Osteoblast (primary cell): ENCODE results near the gene TBCD. TPM values are rescaled to one million over a fixed set of nuclear protein-coding genes. Genes with fewer than 3 reads are reported as not detected.
A peak's percentile ranks its signal among the peaks of the same experiment; 100 is the strongest.

Experiments used
- DNase-seq: peaks from one replicate; pipeline ENCODE4 v3.0.0; 2011; ENCODE audit warnings: low spot score, mixed read lengths; ENCODE audit not compliant: insufficient read length; ENCODE audit errors: missing footprints
- H2AFZ ChIP-seq: 2 replicates; pipeline ENCODE4 v1.6.0; 2011; ENCODE audit warnings: mild to moderate bottlenecking, low read length
- H3K27ac ChIP-seq: 2 replicates; pipeline ENCODE4 v1.5.1; 2011; ENCODE audit warnings: mild to moderate bottlenecking, low read depth, low read length, moderate library complexity
- H3K27me3 ChIP-seq: 2 replicates; pipeline ENCODE4 v1.6.0; 2012; ENCODE audit warnings: mild to moderate bottlenecking, control low read depth, inconsistent platforms, low read length, moderate library complexity; ENCODE audit not compliant: insufficient read depth
- H3K36me3 ChIP-seq: 2 replicates; pipeline ENCODE4 v1.5.1; 2011; ENCODE audit warnings: mild to moderate bottlenecking, low read length, control low read depth, moderate library complexity; ENCODE audit not compliant: insufficient read depth
- H3K4me1 ChIP-seq: 2 replicates; pipeline ENCODE4 v1.5.1; 2011; ENCODE audit warnings: mild to moderate bottlenecking, low read length, control low read depth, moderate library complexity; ENCODE audit not compliant: insufficient read depth
- H3K4me2 ChIP-seq: 2 replicates; pipeline ENCODE4 v1.6.0; 2011; ENCODE audit warnings: mild to moderate bottlenecking, low read length; ENCODE audit not compliant: insufficient read depth
- H3K4me3 ChIP-seq: fragments of 200-600 bp; sonication (generic); 3 replicates; pipeline ENCODE4 v1.5.1; 2012; ENCODE audit warnings: mild to moderate bottlenecking, low read length, inconsistent platforms; ENCODE audit not compliant: insufficient read depth
- H3K79me2 ChIP-seq: 2 replicates; pipeline ENCODE4 v1.6.0; 2012; ENCODE audit warnings: mild to moderate bottlenecking, low read length, control low read depth, inconsistent platforms; ENCODE audit not compliant: insufficient read depth
- H3K9me3 ChIP-seq: 2 replicates; pipeline ENCODE4 v1.5.1; 2011; ENCODE audit warnings: low read depth, low read length, control low read depth
- H4K20me1 ChIP-seq: 2 replicates; pipeline ENCODE4 v1.6.0; 2012; ENCODE audit warnings: mild to moderate bottlenecking, low read length, control low read depth; ENCODE audit not compliant: insufficient read depth
- CTCF ChIP-seq: IDR thresholded peaks from 2 replicates; pipeline ENCODE4 v1.5.1; 2011; ENCODE audit warnings: mild to moderate bottlenecking, low read depth, low read length, moderate library complexity; ENCODE audit errors: extremely low read depth
- total RNA-seq: library from RNA; depleted of rRNA; stranded (reverse); fragments of >200 nt; gene quantifications from 2 replicates; pipeline ENCODE4 v1.2.3, GENCODE V29; 2012

TBCD gene
- total RNA-seq, 1 donor = 29.0 TPM

- peak; percentile 38 for DNase-seq
- H3K4me3 ChIP-seq = no peak overlapping the region
- peak overlapping the region; percentile 70 for H3K27ac ChIP-seq
- H2AFZ ChIP-seq = no peak overlapping the region
- peaks cover 20% of the 10 kb centered on the region for H3K4me1 ChIP-seq
- H3K4me2 ChIP-seq = no peak overlapping the region
- H3K9me3 ChIP-seq = no peaks in the 10 kb centered on the region
- no peaks in the 10 kb centered on the region for H3K27me3 ChIP-seq
- H4K20me1 ChIP-seq = no peaks in the 10 kb centered on the region
- peaks cover 28% of the 10 kb centered on the region for H3K79me2 ChIP-seq
- TF ChIP-seq CTCF = no peak
- H3K36me3 ChIP-seq = peaks cover 7% of the 10 kb centered on the region
Measured at GRCh38 chr17:82865774-82866395, 114.0 kb downstream of the TBCD start.

- no peak overlapping the region for H3K4me2 ChIP-seq
Measured at GRCh38 chr17:82866590-82867191, 114.8 kb downstream of the TBCD start.

GRCh38 chr17:82867763-82868325 lies 116.0 kb downstream of the TBCD start:
- H3K9me3 ChIP-seq = no peaks in the 10 kb centered on the region
- peaks cover 27% of the 10 kb centered on the region for H3K79me2 ChIP-seq
- H2AFZ ChIP-seq = no peak overlapping the region
- peak overlapping the region; percentile 70 for H3K27ac ChIP-seq
- H3K4me1 ChIP-seq = peaks cover 20% of the 10 kb centered on the region
- no peak for DNase-seq
- peaks cover 11% of the 10 kb centered on the region for H3K36me3 ChIP-seq
- no peak overlapping the region for H3K4me3 ChIP-seq
- H4K20me1 ChIP-seq = no peaks in the 10 kb centered on the region
- no peak for TF ChIP-seq CTCF
- no peaks in the 10 kb centered on the region for H3K27me3 ChIP-seq
- no peak overlapping the region for H3K4me2 ChIP-seq

More at GRCh38 chr17:82866590-82867191, 114.8 kb downstream of the TBCD start:
- Histone ChIP-seq H3K79me2 (peaks cover 27% of the 10 kb centered on the region), H3K36me3 (peaks cover 11% of the 10 kb centered on the region), H3K27ac (peak overlapping the region; percentile 70), H3K4me1 (peaks cover 20% of the 10 kb centered on the region), H3K27me3 (no peaks in the 10 kb centered on the region), H3K4me3 (no peak overlapping the region), H4K20me1 (no peaks in the 10 kb centered on the region), H2AFZ (peak overlapping the region; percentile 54), H3K9me3 (no peaks in the 10 kb centered on the region)
- peak; percentile 100 for DNase-seq
- TF ChIP-seq CTCF = no peak

- no peak for TF ChIP-seq CTCF
Measured at GRCh38 chr17:82868715-82869131, 116.9 kb downstream of the TBCD start.

More at GRCh38 chr17:82868715-82869131, 116.9 kb downstream of the TBCD start:
- no peak overlapping the region for H3K27ac ChIP-seq
- no peaks in the 10 kb centered on the region for H3K9me3 ChIP-seq
- H3K36me3 ChIP-seq = peaks cover 11% of the 10 kb centered on the region
- no peak overlapping the region for H3K4me2 ChIP-seq
- no peak overlapping the region for H3K4me3 ChIP-seq
- H3K27me3 ChIP-seq = no peaks in the 10 kb centered on the region
- H4K20me1 ChIP-seq = no peaks in the 10 kb centered on the region
- H3K4me1 ChIP-seq = peaks cover 18% of the 10 kb centered on the region
- H2AFZ ChIP-seq = no peak overlapping the region
- peaks cover 27% of the 10 kb centered on the region for H3K79me2 ChIP-seq
- no peak for DNase-seq
